HG02678 (cell line): ENCODE measurements around the gene SLC13A2.

Source experiments
- ATAC-seq: cut with Tn5 transposase; IDR thresholded peaks from one replicate; pipeline ENCODE4 v1.9.1; 2021; ENCODE audit warnings: mild to moderate bottlenecking, moderate library complexity; ENCODE audit not compliant: unreplicated experiment

Gene SLC13A2

DNA sequence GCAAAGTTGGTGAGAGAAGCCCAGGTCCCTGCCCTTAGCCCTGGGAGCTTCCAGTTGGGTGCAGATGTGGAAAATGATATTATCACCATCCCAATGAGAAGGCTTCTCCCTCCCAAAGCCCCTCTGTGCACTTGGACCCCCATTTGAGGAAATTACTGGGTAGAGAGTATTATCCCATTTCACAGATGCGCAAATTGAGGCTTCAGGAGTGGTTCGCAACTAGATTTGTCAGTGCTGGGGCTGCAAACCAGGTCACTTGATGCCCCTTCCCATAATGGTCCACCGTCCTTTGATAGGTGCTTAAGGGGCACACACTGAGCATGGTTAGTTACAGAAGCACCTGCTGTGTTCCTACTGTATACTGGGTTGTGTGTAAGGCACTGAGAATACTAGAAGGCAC, 18.4 kb downstream of the SLC13A2 start:
- no peak for ATAC-seq

- no peak for ATAC-seq
These were observed 19.2 kb downstream of the SLC13A2 start for GRCh38 chr17:28492352-28493310.

- no peak for ATAC-seq
These were observed 20.0 kb downstream of the SLC13A2 start for GRCh38 chr17:28493460-28493859.

GRCh38 chr17:28494445-28495188, 21.2 kb downstream of the SLC13A2 start:
- no peak for ATAC-seq

- no peak for ATAC-seq
These were observed 22.2 kb downstream of the SLC13A2 start for GRCh38 chr17:28495635-28496034.

GRCh38 chr17:28497931-28498330, 24.5 kb downstream of the SLC13A2 start:
- ATAC-seq, result no peak

GRCh38 chr17:28498652-28499363, 25.4 kb downstream of the SLC13A2 start:
- no peak for ATAC-seq

DNA sequence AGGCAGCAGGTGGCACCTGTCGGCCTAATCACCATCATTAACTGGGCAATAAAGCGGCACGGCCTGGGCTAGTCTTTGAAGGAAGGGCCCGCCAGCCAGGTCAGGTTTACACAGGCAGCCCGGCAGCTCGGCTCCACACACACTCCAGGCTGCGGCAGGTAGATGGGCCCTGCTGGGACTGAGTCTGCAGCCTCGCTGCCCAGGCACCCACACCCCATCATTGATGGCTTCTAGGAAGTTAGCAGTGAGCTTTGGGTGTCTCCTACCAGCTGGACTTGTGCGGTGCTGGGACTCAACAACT, 25.9 kb downstream of the SLC13A2 start:
- no peak for ATAC-seq

- ATAC-seq, result no peak
These were observed 26.4 kb downstream of the SLC13A2 start for GRCh38 chr17:28499684-28500357.

DNA sequence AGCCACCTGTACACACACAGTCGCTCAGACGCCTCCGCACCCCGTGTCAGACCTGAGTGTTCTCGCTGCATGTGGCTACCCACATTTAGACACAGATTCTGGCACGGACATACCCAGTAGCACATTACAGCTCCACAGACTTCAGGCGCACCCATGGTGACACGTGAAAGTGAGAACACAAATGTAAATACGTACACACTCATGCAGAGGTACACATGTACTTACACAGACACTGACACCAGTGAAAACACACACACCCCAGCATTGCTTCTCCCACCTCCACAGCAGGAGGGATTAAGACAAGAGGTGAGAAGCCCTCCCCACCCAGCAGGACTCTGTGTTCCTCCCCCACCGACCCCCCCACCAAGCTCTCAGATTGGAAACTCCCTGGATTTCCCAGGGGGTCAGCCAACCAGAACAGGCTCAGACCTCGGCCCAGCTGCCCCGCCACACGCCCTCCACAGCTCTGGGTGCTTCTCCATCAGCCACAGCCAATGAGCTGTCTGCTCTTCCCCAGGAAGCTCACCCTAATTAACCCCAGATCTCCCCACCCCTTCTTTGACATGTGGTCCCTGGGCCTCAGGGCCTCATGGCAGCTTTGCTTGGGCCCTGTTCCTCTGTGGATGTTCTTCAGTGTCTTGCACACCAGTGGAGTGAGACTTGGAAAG, 27.4 kb downstream of the SLC13A2 start:
- ATAC-seq, result peak; percentile 62

- ATAC-seq, result no peak
These were observed 28.2 kb downstream of the SLC13A2 start for GRCh38 chr17:28501421-28502284.

- no peak for ATAC-seq
These were observed 30.0 kb downstream of the SLC13A2 start for GRCh38 chr17:28503420-28503819.

GRCh38 chr17:28505986-28506665, 32.7 kb downstream of the SLC13A2 start, which contains the start of gene FOXN1:
Gene FOXN1 (plus strand): TSS chr17:28506348. CDS start chr17:28523970, 17,622 bp downstream.
- ATAC-seq, result no peak

- ATAC-seq, result no peak
These were observed 33.5 kb downstream of the SLC13A2 start for GRCh38 chr17:28506763-28507487.

GRCh38 chr17:28507567-28508203, 34.2 kb downstream of the SLC13A2 start:
- ATAC-seq, result no peak

DNA sequence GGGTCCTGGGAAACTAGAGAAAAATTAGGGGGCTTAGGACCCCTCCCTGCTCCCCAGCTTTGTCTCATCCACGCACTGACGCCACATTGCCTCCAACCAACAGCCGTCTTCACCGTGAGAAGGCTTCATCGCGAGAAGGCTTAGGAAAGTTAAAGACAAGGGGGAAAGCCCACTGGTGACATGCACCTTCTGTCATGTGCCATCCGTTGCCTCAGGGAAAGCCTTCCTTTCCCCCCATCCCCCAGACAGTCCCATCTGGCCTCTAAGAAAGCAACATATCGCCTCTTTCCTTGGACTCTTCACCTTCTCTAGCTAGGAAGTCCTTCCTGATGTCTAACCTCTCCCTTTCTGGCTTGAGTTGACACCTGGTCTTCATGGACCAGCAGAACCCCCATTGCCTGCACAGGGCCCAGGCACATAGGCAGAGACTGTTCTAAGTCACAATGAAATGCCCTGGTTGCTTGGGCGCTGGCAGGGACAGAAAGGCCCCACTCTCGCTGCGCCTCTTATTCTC, 34.8 kb downstream of the SLC13A2 start:
- no peak for ATAC-seq

DNA sequence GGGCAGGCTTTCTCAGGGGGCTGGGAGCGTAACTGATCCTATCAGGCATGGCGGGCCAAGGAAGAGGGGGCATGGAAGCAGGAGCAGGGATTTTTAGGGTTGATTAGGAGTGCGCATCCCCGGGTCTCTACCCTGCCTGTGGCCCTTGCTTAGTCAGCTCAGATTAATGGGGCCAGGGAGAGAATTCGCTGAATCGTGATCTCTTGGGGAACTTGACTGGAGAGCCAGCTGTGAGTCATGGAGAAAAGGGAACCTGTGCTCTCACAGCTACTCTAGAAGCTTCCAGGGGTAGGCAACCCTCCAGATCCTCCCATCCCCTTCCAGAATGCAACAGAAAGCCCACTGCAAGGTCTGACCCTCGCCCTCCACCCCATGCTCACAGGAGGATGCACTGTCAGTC, 36.3 kb downstream of the SLC13A2 start:
- ATAC-seq, result no peak
